ENCODE data around the gene MAG.

Gene MAG, protein sequence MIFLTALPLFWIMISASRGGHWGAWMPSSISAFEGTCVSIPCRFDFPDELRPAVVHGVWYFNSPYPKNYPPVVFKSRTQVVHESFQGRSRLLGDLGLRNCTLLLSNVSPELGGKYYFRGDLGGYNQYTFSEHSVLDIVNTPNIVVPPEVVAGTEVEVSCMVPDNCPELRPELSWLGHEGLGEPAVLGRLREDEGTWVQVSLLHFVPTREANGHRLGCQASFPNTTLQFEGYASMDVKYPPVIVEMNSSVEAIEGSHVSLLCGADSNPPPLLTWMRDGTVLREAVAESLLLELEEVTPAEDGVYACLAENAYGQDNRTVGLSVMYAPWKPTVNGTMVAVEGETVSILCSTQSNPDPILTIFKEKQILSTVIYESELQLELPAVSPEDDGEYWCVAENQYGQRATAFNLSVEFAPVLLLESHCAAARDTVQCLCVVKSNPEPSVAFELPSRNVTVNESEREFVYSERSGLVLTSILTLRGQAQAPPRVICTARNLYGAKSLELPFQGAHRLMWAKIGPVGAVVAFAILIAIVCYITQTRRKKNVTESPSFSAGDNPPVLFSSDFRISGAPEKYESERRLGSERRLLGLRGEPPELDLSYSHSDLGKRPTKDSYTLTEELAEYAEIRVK

DNA sequence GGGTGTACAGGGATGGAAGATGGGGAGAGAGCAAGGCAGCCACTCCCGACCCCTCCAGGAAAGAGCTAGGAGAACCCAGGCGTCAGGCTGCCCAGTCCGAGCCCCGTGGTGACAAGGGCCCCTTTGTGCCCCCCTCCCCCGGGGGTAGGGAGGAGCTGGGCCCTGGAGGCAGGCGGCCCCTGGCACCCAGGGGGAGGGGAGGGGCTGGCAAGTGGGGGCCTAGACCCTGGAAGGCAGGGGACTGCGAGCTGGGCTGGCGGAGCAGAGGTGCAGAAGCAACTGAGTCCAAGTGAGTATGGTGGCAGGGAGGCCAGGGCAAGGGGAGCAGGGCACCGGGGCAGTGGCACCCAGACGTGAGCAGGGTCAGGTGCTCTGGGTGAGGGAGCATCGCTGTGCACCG, at the start of gene MAG:
Gene MAG (plus strand): TSS at position 246 of the 400 bp plus-strand sequence. CDS start 3,248 bp downstream, outside the sequence.
- DNase-seq = no peak

DNA sequence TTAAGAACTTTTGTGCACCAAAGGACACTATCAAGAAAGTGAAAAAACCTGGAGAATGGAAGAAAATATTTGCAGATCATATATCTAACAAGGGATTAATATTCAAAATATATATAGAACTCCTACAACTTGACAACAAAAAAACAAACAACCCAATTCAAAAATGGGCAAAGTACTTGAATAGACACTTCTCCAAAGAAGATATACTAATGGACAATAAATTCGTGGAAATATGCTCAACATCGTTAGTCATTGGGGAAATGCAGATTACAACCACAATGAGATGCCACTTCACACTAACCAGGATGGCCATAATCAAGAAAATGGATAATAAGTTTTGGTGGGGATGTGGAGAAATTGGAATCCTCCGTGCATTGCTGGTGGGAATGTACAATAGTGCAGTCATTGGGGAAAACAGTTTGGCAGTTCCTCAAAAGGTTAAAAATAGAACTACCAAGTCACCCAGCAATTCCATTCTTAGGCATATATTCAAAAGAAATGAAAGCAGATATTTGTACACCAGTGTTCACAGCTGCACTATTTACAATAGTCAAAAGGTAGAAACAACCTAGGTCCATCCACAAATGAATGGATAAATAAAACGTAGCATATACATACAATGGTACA, 45.4 kb upstream of the MAG start:
- DNase-seq = no peak

DNA sequence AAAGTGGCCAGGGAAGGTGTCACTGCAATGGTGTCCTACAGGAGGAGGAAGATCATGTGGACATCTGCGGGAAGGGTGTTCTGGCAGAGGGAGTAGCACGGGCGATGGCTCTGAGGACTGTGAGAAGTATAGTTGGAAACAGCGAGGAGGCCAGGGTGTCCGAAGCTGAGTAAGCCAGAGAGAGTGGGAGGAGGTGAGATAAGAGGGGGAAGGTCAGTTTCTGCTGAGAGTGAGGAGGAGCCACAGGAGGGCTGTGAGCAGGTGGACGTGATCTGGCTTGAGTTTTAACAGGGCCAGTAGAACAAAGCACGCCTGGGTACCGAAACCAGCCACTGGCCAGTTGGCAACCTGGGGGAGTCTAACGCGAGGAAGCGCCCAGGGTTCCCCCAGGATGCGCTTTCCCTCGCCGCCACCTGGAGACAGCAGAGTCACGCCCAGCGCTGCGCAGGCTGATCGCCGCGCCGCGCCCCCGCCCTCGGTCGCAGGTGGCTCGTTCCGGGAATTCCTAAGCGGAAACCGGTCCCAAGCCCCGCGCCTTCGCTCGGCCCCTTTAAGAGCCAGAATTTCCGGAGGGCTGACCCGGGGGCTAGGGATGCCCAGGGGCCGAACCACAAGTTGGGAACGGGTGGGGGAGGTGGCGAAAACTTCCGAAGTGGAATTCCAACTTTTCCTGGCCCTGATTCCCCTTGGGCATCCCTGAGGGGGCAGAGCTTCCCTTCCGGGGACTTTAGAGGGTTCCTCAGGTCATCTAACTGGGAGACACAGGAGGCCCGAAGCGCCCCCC, 44.2 kb upstream of the MAG start:
- no peak for DNase-seq

DNA sequence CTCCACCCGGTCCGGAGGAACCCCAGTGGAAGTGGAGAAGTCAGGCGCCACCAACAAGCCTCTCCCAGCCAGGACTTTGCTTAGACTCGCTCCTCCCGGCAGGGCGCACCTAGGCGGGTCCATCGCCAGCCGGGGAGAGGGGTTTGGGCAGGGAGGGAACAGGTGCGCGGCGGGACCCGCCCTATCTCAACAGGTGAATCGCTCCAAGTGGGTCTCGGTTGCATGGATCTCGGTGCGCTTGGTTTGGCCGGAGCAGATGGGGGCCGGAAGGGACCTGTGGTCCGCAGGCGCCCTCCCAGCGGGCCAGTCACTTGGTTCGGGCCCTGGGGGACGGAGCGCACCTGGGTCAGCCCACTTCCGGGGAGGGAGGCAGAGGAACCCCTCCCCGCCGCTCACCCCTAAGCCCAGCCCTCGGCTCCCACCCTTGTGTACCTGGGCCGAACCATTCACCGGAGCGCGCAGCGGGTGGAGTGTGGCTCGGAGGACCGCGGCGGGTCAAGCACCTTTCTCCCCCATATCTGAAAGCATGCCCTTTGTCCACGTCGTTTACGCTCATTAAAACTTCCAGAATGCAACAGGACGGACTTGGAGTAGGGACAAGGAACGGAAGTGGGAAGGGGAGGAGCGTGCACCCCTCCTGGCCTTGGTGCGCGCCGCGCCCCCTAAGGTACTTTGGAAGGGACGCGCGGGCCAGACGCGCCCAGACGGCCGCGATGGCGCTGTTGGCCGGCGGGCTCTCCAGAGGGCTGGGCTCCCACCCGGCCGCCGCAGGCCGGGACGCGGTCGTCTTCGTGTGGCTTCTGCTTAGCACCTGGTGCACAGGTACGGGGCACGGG, 43.4 kb upstream of the MAG start, which contains the start of gene LSR:
Gene LSR (plus strand): TSS at position 693 of the 836 bp plus-strand sequence. CDS start 21 bp downstream, at position 714.
- no peak for DNase-seq

DNA sequence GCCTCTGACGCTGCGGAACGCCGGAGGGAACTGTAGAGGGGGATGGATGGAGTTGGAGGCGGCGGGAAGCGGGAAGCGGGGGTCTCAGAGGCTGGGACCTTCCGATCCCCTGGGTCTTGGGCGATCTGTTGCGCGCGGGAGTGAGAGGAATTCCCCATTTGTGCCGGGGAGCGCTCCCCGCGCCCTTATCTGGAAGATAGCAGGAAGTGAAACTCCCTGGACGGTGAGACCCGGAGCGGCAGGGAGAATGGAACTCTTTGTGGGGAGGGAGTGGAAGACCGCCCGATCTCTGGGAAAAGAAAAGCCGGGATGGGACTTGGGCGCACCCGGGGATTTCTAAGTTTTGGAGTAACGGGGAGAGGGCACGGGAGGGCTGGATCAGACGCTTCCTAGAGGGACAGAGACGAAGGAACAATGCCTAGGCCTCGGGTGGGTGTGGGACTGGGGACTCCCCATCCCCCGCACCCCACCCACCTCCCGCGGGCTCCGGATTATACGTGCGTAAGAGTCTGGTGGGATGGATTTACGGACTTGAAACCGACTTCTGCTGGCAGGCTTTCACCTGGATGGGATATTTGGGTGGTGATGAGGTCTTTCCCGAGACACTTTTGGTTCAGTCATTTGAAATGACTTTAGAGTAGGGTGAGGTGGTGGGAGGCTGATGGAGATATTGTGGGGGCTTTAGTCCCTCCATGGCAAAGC, 42.7 kb upstream of the MAG start:
- no peak for DNase-seq

DNA sequence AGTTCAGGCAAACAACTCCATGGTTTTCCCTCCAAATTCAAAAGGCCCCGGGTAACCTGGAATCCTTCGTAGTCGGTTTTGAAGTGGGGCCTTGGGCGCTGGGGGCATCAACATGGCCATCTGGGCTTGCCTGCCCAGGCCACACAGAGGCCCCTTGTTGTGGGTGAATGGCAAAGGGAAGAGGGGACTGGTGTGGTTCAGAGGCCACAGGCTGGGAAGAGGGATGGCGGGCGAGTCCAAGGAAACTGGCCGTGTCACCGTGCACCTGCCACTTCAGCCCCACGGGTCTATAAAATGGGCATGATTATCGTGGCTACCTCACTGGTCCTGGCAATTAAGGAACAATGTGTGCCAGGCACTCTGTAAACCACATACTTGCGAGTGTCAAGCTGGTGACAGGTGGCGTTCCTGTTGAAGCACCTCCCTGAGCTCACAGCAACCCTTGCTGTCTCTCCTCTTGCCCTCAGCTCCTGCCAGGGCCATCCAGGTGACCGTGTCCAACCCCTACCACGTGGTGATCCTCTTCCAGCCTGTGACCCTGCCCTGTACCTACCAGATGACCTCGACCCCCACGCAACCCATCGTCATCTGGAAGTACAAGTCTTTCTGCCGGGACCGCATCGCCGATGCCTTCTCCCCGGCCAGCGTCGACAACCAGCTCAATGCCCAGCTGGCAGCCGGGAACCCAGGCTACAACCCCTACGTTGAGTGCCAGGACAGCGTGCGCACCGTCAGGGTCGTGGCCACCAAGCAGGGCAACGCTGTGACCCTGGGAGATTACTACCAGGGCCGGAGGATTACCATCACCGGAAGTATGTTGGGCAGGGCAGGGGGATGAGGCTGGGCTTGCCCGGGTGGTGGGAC, 41.9 kb upstream of the MAG start:
- no peak for DNase-seq

DNA sequence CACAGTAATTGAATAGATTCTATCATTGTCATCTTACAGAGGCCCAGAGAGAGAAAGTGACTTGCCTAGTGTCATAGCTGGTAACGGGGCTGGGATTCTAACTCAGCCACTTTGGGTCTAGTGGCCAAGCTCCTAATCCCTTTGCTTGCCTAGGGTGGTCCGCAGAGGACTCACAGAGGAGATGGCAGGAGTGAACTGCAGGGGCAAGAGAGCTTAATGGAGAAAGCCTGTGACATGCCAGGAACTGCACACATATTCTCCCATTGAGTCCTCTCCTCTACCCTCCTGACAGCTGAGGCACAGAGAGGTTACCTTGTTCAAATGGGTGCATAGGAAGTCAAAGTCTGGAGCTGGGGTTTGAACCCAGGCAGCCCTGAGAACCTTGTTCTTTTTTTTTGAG, 40.5 kb upstream of the MAG start:
- DNase-seq = no peak

DNA sequence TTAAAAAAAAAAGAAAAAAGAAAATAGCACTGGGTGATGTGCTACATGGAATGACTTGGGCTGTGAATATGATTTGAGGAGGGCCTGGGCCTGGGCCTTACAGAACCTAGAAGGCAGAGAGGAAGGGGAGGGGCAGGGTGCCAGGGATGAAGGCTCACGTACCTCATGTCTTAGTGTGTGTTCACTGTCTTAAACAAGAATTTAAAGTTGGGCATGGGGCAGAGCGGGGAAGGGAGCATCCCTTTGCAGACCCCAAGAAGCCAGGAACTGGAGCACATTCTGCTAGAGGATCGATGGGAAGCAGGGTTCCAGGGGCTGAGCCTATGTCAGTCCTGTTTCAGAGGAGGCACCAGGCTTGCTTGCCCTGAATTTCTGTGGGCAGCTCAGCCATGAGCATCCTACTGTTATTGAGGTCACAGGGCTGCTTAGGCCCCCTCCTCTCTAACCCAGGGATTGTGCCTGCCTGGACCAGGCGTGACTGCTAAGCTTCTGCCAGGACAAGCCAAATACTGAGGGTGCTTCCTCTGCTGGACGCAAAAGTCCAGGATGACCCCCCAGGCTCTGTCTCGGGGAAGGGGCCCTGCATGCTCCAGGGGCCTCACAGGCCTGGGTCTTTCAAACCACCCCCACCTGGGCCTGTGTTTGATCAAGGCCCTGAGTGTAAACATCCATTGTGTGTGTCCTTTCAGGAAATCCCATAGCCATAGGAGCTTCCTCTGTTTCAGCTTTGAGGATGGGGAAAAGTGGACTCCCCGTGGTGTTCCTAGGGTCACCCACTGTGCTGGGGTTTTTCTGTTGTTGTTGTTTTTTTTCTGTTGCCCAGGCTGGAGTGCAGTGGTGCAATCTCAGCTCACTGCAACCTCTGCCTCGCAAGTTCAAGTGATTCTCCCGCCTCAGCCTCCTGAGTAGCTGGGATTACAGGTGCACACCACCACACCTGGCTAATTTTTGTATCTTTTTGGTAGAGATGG, 38.4 kb upstream of the MAG start:
- no peak for DNase-seq

DNA sequence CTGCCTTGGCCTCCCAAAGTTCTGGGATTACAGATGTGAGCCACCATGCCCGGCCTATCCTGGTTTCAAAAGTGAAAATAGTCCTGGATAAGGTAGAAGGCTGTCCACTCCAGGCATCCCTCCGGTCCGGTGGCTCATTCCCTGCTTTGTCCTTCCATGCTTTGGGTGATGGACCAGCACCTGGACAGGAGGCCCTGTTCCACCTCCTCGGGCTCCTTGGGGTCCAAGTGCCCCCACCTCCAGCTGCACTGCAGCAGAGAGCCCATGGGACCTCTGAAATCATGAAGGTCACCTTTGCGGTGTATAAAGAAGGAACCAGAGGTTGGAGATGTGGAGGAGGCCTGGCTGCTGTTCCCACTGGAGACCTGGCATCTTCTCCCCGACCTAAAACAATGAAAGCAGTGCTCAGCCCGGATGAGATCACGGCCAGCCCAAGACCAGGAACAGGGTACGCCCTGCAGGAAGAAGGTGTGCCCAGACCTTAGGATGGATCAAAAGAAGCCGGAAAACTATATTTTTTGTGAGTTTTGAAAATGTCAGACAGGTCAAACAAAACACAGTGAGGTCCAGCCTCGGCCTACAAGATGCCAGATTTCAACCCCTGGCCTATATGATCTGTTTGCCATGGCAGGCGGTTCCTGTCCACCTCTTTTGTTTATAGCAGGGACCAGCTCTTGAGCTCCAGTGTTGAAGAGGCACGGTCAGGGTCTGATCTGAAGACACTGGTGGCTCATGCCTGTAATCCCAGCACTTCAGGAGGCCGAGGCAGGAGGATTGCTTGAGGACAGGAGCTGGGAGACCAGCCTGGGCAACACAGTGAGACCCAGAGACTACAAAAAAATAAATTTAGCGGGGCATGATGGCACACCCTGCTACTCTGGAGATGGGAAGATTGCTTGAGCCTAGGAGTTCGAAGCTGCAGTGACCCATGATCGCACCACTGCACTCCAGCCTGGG, 37.3 kb upstream of the MAG start:
- DNase-seq = no peak

DNA sequence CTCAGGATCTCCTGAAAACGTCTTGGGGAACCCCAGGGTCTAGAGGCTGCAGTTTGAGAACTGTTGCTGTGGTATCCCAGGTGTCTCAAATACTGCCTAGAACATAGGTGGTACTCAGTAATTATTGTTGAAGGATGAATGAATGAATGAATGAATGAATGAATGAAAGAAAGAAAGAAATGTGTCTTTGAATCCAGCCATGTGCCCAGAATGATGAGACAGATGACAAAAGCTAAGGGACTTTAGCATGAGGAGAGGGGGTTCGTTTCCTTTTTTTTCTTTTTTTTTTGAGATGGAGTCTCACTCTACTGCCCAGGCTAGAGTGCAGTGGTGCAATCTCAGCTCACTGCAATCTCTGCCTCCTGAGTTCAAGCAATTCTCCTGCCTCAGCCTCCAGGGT, 35.4 kb upstream of the MAG start:
- no peak for DNase-seq

DNA sequence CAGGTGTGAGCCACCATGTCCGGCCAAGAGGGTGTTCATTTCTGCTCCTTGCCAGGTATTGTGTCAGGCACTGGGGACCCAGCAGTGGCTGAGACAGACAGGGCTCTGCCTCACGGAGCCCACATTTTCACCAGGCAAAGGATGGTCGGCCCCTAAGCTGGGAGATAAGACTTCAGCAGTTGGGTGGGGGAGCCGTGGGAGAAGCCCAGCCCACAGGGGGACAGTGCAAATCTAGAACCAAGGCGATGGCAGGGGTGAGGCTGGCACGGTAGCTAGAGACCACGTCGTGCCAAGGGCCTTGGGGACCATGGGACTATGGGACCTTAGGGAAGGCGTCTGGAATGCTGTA, 34.9 kb upstream of the MAG start:
- no peak for DNase-seq

DNA sequence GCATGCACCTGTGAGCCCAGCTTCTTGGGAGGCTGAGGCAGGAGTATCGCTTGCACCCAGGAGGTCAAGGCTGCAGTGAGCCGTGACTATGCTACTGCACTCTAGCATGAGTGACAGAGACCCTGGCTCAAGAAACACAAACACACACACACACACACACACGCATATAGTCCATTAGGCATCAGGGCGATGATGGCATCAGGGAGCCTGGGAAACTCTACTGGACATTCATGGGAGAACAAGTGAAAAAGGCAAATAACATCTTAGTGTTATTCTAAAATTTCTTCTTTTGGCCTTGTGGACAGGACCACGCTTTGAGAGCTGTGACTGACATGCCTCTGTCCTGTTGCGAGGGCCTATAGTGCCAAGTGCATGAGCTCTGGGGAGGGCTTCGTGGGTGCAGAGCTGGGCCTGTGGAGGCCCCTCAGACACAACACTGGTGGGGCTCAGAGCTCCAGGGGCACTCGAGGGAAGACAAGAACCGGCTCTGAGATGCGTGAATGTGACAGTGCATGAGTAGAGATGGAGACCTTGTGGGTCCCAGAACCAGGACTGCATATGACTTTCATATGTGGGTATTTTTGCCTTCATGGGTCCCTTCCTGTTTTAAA, 31.2 kb upstream of the MAG start:
- no peak for DNase-seq

DNA sequence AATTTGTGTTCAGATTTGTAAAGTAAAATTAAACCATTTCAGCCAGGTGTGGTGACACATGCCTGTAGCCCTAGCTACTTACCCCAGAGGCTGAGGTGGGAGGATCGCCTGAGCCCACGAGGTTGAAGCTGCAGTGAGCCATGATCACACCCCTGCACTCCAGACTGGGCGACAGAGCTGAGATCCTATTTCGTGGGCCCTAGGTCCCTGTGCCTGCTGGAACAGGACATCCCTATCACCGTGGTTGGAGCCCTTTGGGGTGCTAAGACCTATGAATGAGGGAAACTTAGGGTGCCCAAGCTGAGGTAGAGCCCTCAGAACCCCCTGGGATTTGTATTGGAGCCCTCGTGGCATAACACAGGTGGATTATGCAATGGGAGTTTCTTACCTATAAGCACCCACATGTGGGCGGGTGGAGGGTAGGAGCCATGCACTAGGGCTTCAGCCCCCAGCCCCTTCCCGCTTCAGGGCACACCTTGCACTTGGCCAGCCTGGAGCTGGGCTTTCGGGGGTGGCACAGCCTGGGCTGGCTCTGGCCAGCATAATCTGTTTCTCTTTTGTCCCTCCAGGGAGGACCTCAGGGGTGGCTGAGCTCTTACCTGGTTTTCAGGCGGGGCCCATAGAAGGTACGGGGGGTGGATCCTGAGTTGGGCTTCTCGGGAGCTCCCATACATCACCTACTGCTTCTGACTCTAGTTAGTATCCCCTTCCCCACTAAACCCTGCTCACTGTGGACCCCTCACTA, 30.4 kb upstream of the MAG start:
- DNase-seq = no peak

DNA sequence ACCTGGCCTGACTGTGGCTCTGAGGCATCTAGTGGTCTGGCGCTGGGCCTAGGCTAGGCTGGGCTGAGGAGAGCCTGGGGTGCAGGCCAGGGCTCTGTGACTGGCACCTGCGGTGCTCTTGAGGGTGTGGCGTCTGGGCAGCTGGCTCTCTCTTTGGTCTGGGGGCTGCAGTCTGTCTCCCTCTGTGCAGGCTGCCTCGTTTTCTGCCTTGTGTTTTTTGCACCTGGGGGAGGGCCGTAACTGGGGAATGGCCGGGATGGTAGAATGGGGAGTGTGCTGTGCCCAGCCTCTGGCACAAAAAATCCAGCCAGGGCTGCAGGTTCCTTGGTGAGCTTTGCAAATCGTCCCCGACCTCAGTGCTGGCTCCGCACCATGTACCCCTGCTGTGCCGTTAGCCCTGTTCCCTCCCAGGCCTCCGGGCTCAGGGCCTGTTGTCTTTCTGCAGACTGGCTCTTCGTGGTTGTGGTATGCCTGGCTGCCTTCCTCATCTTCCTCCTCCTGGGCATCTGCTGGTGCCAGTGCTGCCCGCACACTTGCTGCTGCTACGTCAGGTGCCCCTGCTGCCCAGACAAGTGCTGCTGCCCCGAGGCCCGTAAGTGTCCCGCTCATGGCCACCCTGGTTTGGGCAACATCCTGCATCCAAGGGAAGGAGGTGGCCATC, 29.7 kb upstream of the MAG start:
- DNase-seq = no peak

DNA sequence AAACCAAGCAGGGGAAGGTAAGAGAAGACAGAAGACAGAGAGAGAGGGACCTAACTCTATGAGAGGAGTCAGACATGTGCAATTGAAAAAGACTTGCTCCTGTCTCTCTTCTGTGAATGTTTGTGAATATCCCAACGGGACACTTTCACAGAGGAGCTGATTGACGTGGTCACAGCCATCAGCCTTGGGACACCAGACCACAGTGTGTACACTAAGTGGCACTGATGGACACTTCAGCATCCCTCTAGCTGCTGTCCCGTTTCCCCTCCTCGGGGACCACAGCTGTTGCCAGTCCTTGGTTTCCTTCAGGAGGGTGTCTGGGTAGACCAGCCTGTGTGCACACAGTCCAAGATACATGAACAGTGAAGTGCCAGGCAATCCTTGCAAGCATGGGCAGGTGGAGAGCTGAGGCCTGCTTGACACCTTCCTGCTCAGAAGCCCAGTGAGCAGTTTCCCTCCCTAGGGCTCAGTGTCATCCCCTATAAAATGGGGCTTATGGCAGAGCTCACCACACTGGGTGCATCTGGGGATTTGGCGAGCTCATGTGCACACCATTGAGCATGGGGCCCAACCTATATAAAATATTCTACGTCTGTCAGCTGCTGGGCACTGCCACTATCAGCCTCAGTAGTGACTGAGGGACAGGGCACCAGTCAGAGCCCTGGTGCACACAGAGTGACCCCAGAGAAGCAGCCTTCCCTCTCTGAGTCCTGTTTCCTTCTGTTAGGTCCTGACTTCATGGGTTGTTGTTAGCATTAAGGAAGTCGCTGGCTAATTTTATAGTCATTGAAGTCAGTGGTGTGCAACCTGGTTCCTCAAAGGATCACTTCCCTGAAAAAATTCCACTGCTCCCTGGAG, 27.5 kb upstream of the MAG start:
- no peak for DNase-seq
